OCI-LY7 (cell line): ENCODE measurements around the gene TGM3. TPM values are rescaled to one million over a fixed set of nuclear protein-coding genes. Genes with fewer than 3 reads are reported as not detected.

Experiments
- BruUV-seq: library from RNA; stranded (reverse); fragments of 400-500 nt; replicated peaks from 2 replicates; lab custom pipeline; 2021; lab: Mats Ljungman, UMichigan
- CTCF ChIA-PET: fragments of 300-600 bp; sonication (Branson Sonifier 250); formaldehyde crosslinking; loops from one replicate; lab custom pipeline; 2022; ENCODE audit warnings: antibody characterized with exemption; ENCODE audit not compliant: unreplicated experiment; lab: Charles Lee
- POLR2A ChIA-PET: fragments of 300-600 bp; sonication (Branson Sonifier 250); formaldehyde crosslinking; loops from one replicate; lab custom pipeline; 2022; ENCODE audit warnings: antibody characterized with exemption; lab: Charles Lee
- DNase-seq: peaks from one replicate; pipeline ENCODE4 v3.0.0-alpha.2; 2015; ENCODE audit warnings: low spot score
- H2AFZ ChIP-seq: fragments of 200-600 bp; sonication (generic), shearing (Covaris generic); 2 replicates; pipeline ENCODE4 v1.6.1; 2014; ENCODE audit warnings: mild to moderate bottlenecking, antibody characterized with exemption, low read length, moderate library complexity
- H3K27ac ChIP-seq: fragments of 200-600 bp; sonication (generic); 2 replicates; pipeline ENCODE4 v1.5.1; 2014; ENCODE audit warnings: mixed run types, low read depth, mild to moderate bottlenecking, moderate library complexity, low read length, inconsistent platforms; ENCODE audit not compliant: poor library complexity, severe bottlenecking
- H3K36me3 ChIP-seq: fragments of 200-600 bp; sonication (generic); 2 replicates; pipeline ENCODE4 v1.6.1; 2014; ENCODE audit warnings: mild to moderate bottlenecking, antibody characterized with exemption, low read length, moderate library complexity, mixed read lengths; ENCODE audit not compliant: insufficient read depth
- H3K4me1 ChIP-seq: fragments of 200-600 bp; sonication (generic); 2 replicates; pipeline ENCODE4 v1.5.1; 2014; ENCODE audit warnings: mild to moderate bottlenecking, low read length; ENCODE audit not compliant: insufficient read depth, poor library complexity, severe bottlenecking
- H3K4me2 ChIP-seq: fragments of 200-600 bp; sonication (generic); 2 replicates; pipeline ENCODE4 v1.6.1; 2014; ENCODE audit warnings: mild to moderate bottlenecking, low read length
- H3K4me3 ChIP-seq: fragments of 200-600 bp; sonication (generic); 2 replicates; pipeline ENCODE4 v1.5.1; 2014; ENCODE audit warnings: mild to moderate bottlenecking, low read depth, low read length; ENCODE audit not compliant: poor library complexity, severe bottlenecking
- H3K79me2 ChIP-seq: fragments of 200-600 bp; sonication (generic); 2 replicates; pipeline ENCODE4 v1.6.1; 2016; ENCODE audit warnings: low read depth, mild to moderate bottlenecking, low read length, moderate library complexity, mixed read lengths; ENCODE audit not compliant: insufficient read depth
- H3K9me2 ChIP-seq: fragments of 200-600 bp; sonication (generic); 2 replicates; pipeline ENCODE4 v1.6.1; 2016; ENCODE audit warnings: mild to moderate bottlenecking, low read length, mixed read lengths; ENCODE audit not compliant: insufficient read depth
- H3K9me3 ChIP-seq: fragments of 200-600 bp; sonication (generic); 2 replicates; pipeline ENCODE4 v1.6.1; 2014; ENCODE audit warnings: mild to moderate bottlenecking, mixed run types, low read length, mixed read lengths
- H4K20me1 ChIP-seq: fragments of 200-600 bp; sonication (generic); 2 replicates; pipeline ENCODE4 v1.6.1; 2014; ENCODE audit warnings: mild to moderate bottlenecking, antibody characterized with exemption, low read length, moderate library complexity, mixed read lengths; ENCODE audit not compliant: insufficient read depth
- EZH2phosphoT487 ChIP-seq: fragments of 200-600 bp; sonication (generic); IDR thresholded peaks from 2 replicates; pipeline ENCODE4 v1.6.1; 2018; ENCODE audit warnings: low read depth, borderline replicate concordance, mild to moderate bottlenecking, mixed run types, antibody characterized with exemption, low read length, moderate library complexity, mixed read lengths
- intact Hi-C: fragments of 100-400 bp; cut with micrococcal nuclease; formaldehyde crosslinking; loops from one replicate; pipeline ENCODE4 v1.10.0; 2022; ENCODE audit not compliant: unreplicated experiment
- total RNA-seq, 2 experiments: library from RNA; depleted of rRNA in 1 of 2; stranded (reverse); fragments of >200 nt in 1 of 2; shearing (Covaris generic) in 1 of 2; gene quantifications; 2 replicates each; pipeline ENCODE4 v1.2.3, GENCODE V29; 2014 to 2022
- TF ChIP-seq, protein P1 (sequence below): fragments of 200-600 bp; sonication (generic); conservative IDR thresholded peaks from 2 replicates; pipeline ENCODE4 v1.5.1; 2014; ENCODE audit warnings: mild to moderate bottlenecking, antibody characterized with exemption, low read length, moderate library complexity, mixed read lengths

TGM3 gene
- total RNA-seq, 2 experiments from 2014 or later = not detected

GRCh38 chr20:2385496-2385895 lies 89.7 kb downstream of the TGM3 start:
- BruUV-seq = no TSS peak

DNA sequence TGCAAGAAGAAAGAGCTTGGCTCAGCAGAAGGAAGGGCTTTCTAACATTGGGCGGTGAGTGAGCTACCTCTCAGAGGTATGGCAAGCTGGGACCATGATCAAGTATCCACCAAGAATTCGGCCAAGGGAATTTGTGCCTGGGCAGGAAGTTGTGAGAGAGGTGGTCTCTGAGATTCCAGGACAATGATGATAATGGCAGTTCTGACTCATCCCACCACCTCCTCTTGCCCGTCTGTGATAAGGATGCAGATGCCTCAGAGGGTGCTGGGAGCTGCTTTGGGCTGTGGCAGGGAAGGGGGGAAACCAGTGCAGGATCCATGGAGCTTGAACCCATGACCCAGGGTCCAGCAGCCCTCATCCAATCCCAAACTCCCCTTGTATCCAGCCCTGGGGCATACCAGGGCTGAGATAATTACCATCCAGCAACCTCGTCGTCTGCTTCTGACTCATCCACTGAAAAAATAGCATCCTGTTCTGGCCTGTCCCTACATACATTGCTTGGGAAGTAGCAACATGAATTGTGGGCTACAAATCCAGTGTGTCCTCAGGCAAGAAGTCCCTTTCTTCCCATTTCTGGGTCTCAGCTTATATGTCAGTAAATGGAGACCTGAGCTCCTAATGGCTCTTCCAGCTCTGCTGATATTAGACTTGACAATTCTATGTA lies 90.8 kb downstream of the TGM3 start:
- intact Hi-C loops = loop anchor here (1.0 to 10.0 kb wide), 2 partner anchors 66 to 258 kb away; no protein-coding TSS in a partner anchor
- H3K4me2 ChIP-seq = peak overlapping the region; percentile 60

More at GRCh38 chr20:2385496-2385895, 89.7 kb downstream of the TGM3 start:
- Histone ChIP-seq H3K9me2 (no peaks in the 10 kb centered on the region), H3K4me2 (no peak overlapping the region), H3K4me3 (no peak overlapping the region), H3K79me2 (no peaks in the 10 kb centered on the region), H3K4me1 (no peaks in the 10 kb centered on the region), H4K20me1 (no peaks in the 10 kb centered on the region), H3K9me3 (no peaks in the 10 kb centered on the region; the same call in 1 of the 2 replicates), H3K27ac (no peak overlapping the region), H2AFZ (no peak overlapping the region), H3K36me3 (no peaks in the 10 kb centered on the region)
- intact Hi-C loops = loop anchor here (10.0 kb wide), 1 partner anchor 259 kb away; no protein-coding TSS in a partner anchor
- no peak for TF ChIP-seq EZH2phosphoT487
- TF ChIP-seq, protein P1, sequence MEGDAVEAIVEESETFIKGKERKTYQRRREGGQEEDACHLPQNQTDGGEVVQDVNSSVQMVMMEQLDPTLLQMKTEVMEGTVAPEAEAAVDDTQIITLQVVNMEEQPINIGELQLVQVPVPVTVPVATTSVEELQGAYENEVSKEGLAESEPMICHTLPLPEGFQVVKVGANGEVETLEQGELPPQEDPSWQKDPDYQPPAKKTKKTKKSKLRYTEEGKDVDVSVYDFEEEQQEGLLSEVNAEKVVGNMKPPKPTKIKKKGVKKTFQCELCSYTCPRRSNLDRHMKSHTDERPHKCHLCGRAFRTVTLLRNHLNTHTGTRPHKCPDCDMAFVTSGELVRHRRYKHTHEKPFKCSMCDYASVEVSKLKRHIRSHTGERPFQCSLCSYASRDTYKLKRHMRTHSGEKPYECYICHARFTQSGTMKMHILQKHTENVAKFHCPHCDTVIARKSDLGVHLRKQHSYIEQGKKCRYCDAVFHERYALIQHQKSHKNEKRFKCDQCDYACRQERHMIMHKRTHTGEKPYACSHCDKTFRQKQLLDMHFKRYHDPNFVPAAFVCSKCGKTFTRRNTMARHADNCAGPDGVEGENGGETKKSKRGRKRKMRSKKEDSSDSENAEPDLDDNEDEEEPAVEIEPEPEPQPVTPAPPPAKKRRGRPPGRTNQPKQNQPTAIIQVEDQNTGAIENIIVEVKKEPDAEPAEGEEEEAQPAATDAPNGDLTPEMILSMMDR = no peak
- POLR2A ChIA-PET = no interaction called here
- CTCF ChIA-PET = no interaction called here
- no peak for DNase-seq

More for the DNA sequence above, 90.8 kb downstream of the TGM3 start:
- no peaks in the 10 kb centered on the region for H3K36me3 ChIP-seq
- BruUV-seq = no TSS peak
- H3K4me3 ChIP-seq = peak overlapping the region; percentile 34
- TF ChIP-seq EZH2phosphoT487 = no peak
- TF ChIP-seq, protein P1 = no peak
- no peaks in the 10 kb centered on the region; the same call in 1 of the 2 replicates for H3K9me3 ChIP-seq
- no peak overlapping the region for H3K27ac ChIP-seq
- no peaks in the 10 kb centered on the region for H3K4me1 ChIP-seq
- peak overlapping the region; percentile 71; the same call in 1 of the 2 replicates for H2AFZ ChIP-seq
- no peak for DNase-seq
- no peaks in the 10 kb centered on the region for H3K79me2 ChIP-seq
- ChIA-PET POLR2A (interaction anchor here (1.2 kb wide), 1 partner anchor 13 kb away, joined by 5 read pairs; no protein-coding TSS in a partner anchor), CTCF (interaction anchor here (0.6 to 1.3 kb wide), 3 partner anchors 8 to 30 kb away, joined by 3 to 4 read pairs (median 3); no protein-coding TSS in a partner anchor)
- H4K20me1 ChIP-seq = no peaks in the 10 kb centered on the region
- H3K9me2 ChIP-seq = no peaks in the 10 kb centered on the region
